Body of pancreas (tissue), 4 donors: ENCODE data around the gene BZW2.

Experiments used
- CTCF ChIP-seq, 7 experiments: fragments of 450-650 bp in 4 of 7; fragments of 200-600 bp in 3 of 7; sonication (generic) in 3 of 7; IDR thresholded peaks; one replicate each; pipeline ENCODE4 v1.5.1; 2016 to 2019; ENCODE audit warnings: antibody characterized with exemption in 7 of 7
- POLR2A ChIP-seq, 3 donors: fragments of 450-650 bp; IDR thresholded peaks; one replicate each; pipeline ENCODE4 v1.6.1; 2016; ENCODE audit warnings: antibody characterized with exemption in 3 of 3, mild to moderate bottlenecking in 2 of 3

GRCh38 chr7:16648551-16648950 lies 2.6 kb downstream of the BZW2 start:
- TF ChIP-seq POLR2A (IDR thresholded peaks at IDR 0.05) (no peak), CTCF (IDR thresholded peaks at IDR 0.05) (no peak)
